ENCODE measurements around the gene LNP1. TPM values are rescaled to one million over a fixed set of nuclear protein-coding genes. Genes with fewer than 3 reads are reported as not detected.

Gene LNP1
- total and polyA plus RNA-seq, 2 donors from 2014 or later, result 1.7 to 4.4 TPM

DNA sequence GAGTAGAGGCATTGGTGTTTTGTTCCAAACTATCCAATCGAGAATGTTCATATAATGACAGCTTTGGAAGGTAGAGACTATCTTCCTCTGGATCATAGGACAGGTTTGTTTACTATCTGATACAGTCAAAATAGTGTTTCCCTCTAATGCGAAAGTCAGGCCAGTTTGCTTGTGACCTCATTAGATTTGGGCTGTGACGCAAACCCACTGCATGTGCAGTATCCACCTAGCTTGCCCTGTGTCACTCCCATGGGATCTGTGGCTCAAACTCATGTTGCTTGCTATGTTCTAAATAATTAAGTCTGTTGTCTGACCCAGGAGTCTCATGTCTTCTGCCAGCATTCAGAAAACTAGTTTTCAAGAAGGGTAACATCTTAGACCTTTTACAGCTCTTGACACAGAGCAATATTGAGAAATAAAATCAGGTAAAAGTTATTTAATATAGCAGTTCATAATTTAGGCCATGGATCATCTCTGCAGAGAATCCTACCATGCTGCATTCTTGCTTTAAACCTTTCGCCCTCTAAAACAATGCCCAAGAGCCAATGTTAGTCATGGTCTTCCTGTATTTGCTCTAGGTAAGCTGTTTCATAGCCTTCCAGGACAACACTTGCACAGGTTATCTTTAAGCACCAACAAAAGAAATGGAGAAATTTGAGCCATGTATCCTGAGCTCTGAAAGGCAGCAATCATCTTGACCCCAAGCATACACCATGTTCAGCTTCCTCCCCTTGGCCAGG lies 40.4 kb upstream of the LNP1 start:
- intact Hi-C loops (cut with DNase I), result no loop called here
- Histone ChIP-seq H3K9me3 (ENCODE audit: control insufficient read depth in 2 of 3, insufficient read depth in 1 of 3, low read length in 3 of 3) (no peaks in the 10 kb centered on the region), H3K27ac (ENCODE audit: low read depth in 2 of 2, low read length in 2 of 2) (no peak overlapping the region), H3K9ac (ENCODE audit: low read length in 3 of 3) (no peak overlapping the region), H3K4me1 (ENCODE audit: control insufficient read depth in 2 of 3, insufficient read depth in 2 of 3, low read depth in 1 of 3, low read length in 3 of 3) (peaks cover 0 to 6% (median 0%) of the 10 kb centered on the region in 3 donors), H3K36me3 (ENCODE audit: control insufficient read depth in 2 of 3, insufficient read depth in 3 of 3, low read length in 3 of 3) (peaks cover 3 to 21% (median 4%) of the 10 kb centered on the region in 3 donors), H3K27me3 (ENCODE audit: control insufficient read depth, insufficient read depth, low read length) (no peaks in the 10 kb centered on the region), H3K4me3 (ENCODE audit: low read length in 3 of 3) (no peak overlapping the region)
- FAIRE-seq (no peak), DNase-seq (no peak)
- TF ChIP-seq, protein P1, sequence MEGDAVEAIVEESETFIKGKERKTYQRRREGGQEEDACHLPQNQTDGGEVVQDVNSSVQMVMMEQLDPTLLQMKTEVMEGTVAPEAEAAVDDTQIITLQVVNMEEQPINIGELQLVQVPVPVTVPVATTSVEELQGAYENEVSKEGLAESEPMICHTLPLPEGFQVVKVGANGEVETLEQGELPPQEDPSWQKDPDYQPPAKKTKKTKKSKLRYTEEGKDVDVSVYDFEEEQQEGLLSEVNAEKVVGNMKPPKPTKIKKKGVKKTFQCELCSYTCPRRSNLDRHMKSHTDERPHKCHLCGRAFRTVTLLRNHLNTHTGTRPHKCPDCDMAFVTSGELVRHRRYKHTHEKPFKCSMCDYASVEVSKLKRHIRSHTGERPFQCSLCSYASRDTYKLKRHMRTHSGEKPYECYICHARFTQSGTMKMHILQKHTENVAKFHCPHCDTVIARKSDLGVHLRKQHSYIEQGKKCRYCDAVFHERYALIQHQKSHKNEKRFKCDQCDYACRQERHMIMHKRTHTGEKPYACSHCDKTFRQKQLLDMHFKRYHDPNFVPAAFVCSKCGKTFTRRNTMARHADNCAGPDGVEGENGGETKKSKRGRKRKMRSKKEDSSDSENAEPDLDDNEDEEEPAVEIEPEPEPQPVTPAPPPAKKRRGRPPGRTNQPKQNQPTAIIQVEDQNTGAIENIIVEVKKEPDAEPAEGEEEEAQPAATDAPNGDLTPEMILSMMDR (IDR thresholded peaks at IDR 0.05; ENCODE audit: borderline replicate concordance, extremely low read depth, insufficient read depth), result no peak

DNA sequence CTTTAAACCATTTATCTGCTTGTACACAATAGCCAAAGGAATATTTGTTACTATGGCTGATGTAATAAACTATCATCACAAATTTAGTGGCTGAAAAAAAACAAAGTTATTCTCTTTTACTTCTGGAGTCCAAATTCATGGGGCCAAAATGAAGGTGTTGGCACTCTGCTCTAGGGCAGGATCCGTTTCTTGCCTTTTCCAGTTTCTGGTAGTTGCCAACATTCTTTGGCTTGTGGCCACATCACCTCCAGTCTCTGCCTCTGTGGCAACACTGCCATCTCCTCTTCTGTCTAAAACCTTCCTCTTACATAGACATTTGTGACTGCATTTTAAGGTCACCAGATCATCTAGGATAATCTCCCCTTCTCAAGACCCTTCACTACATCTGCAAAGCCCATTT lies 39.4 kb upstream of the LNP1 start:
- no peak overlapping the region for H3K27ac ChIP-seq (ENCODE audit: low read depth in 2 of 2, low read length in 2 of 2)
- no peak overlapping the region for H3K4me3 ChIP-seq (ENCODE audit: low read length in 3 of 3)
- H3K4me1 ChIP-seq (ENCODE audit: control insufficient read depth in 2 of 3, insufficient read depth in 2 of 3, low read depth in 1 of 3, low read length in 3 of 3), result peaks cover 0 to 3% (median 0%) of the 10 kb centered on the region in 3 donors
- intact Hi-C loops (cut with DNase I), result no loop called here
- H3K36me3 ChIP-seq (ENCODE audit: control insufficient read depth in 2 of 3, insufficient read depth in 3 of 3, low read length in 3 of 3), result peaks cover 3 to 19% (median 7%) of the 10 kb centered on the region in 3 donors
- FAIRE-seq (no peak), DNase-seq (no peak)
- TF ChIP-seq, protein P1 (IDR thresholded peaks at IDR 0.05; ENCODE audit: borderline replicate concordance, extremely low read depth, insufficient read depth), result no peak
- H3K27me3 ChIP-seq (ENCODE audit: control insufficient read depth, insufficient read depth, low read length), result no peaks in the 10 kb centered on the region
- H3K9me3 ChIP-seq (ENCODE audit: control insufficient read depth in 2 of 3, insufficient read depth in 1 of 3, low read length in 3 of 3), result no peaks in the 10 kb centered on the region
- H3K9ac ChIP-seq (ENCODE audit: low read length in 3 of 3), result no peak overlapping the region

DNA sequence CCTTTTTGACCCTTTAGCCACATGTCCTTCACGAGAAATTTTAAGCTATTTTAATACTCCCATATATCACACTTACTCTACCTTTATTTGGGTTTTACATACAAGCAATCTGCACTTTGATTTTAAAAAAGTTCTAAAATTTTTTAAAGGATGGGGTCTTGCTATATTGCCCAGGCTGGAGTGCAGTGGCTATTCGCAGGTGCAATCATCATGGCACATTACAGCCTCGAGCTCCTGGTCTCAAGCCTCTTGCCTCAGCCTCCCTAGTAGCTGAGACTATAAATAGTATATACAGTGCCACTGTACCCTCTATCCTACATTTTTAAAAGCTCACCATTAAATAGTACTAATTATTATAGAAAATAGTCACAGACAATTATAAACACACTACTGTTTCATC lies 36.9 kb upstream of the LNP1 start:
- Histone ChIP-seq H3K36me3 (ENCODE audit: control insufficient read depth in 2 of 3, insufficient read depth in 3 of 3, low read length in 3 of 3) (peaks cover 3 to 31% (median 9%) of the 10 kb centered on the region in 3 donors), H3K9me3 (ENCODE audit: control insufficient read depth in 2 of 3, insufficient read depth in 1 of 3, low read length in 3 of 3) (no peaks in the 10 kb centered on the region), H3K27me3 (ENCODE audit: control insufficient read depth, insufficient read depth, low read length) (no peaks in the 10 kb centered on the region), H3K4me1 (ENCODE audit: control insufficient read depth in 2 of 3, insufficient read depth in 2 of 3, low read depth in 1 of 3, low read length in 3 of 3) (no peaks in the 10 kb centered on the region), H3K4me3 (ENCODE audit: low read length in 3 of 3) (no peak overlapping the region), H3K27ac (ENCODE audit: low read depth in 2 of 2, low read length in 2 of 2) (no peak overlapping the region), H3K9ac (ENCODE audit: low read length in 3 of 3) (no peak overlapping the region)
- intact Hi-C loops (cut with DNase I), result no loop called here
- FAIRE-seq (no peak), DNase-seq (no peak)
- TF ChIP-seq, protein P1 (IDR thresholded peaks at IDR 0.05; ENCODE audit: borderline replicate concordance, extremely low read depth, insufficient read depth), result no peak

Measured in kidney (tissue), 14 donors.